Trophoblast cell (in vitro differentiated cells and primary cell): ENCODE data around the gene ODF4.
A peak's percentile ranks its signal among the peaks of the same experiment; 100 is the strongest.
"Not testable (repeated sequence)": the region's sequence is repeated elsewhere in the genome, so short reads cannot be mapped to it uniquely, and the experiment has no call there.

Experiments used
- DNase-seq, 2 donors: peaks; one replicate each; pipeline ENCODE4 v3.0.0-alpha.2; 2016
- H2AFZ ChIP-seq: 2 replicates; pipeline ENCODE4 v1.6.1; 2013; ENCODE audit warnings: low read length, moderate library complexity, mild to moderate bottlenecking; ENCODE audit not compliant: insufficient read depth, poor library complexity
- H2AK5ac ChIP-seq: 2 replicates; pipeline ENCODE4 v1.6.1; 2013; ENCODE audit warnings: mild to moderate bottlenecking, low read length
- H2BK120ac ChIP-seq: 2 replicates; pipeline ENCODE4 v1.6.1; 2013; ENCODE audit warnings: low read length, mild to moderate bottlenecking, moderate library complexity; ENCODE audit not compliant: insufficient read depth, poor library complexity
- H2BK12ac ChIP-seq: 2 replicates; pipeline ENCODE4 v1.6.1; 2013; ENCODE audit warnings: mild to moderate bottlenecking, low read length, moderate library complexity
- H2BK5ac ChIP-seq: 2 replicates; pipeline ENCODE4 v1.6.1; 2013; ENCODE audit warnings: low read length, low read depth, moderate library complexity, mild to moderate bottlenecking; ENCODE audit not compliant: poor library complexity
- H3K14ac ChIP-seq: 2 replicates; pipeline ENCODE4 v1.6.1; 2013; ENCODE audit warnings: mild to moderate bottlenecking, low read length
- H3K18ac ChIP-seq: 2 replicates; pipeline ENCODE4 v1.6.1; 2013; ENCODE audit warnings: mild to moderate bottlenecking, low read length
- H3K23ac ChIP-seq: 2 replicates; pipeline ENCODE4 v1.6.1; 2013; ENCODE audit warnings: low read length
- H3K27ac ChIP-seq: 2 replicates; pipeline ENCODE4 v1.5.1; 2013; ENCODE audit warnings: low read depth, mild to moderate bottlenecking, inconsistent platforms, low read length, moderate library complexity
- H3K27me3 ChIP-seq: 2 replicates; pipeline ENCODE4 v1.6.1; 2013; ENCODE audit warnings: inconsistent platforms, mild to moderate bottlenecking, low read length, moderate library complexity; ENCODE audit not compliant: insufficient read depth
- H3K36me3 ChIP-seq, 2 experiments: 1 replicate in 1 of 2; 2 replicates in 1 of 2; pipeline ENCODE4 v1.6.1; 2013; ENCODE audit warnings: low read length in 2 of 2, mild to moderate bottlenecking in 2 of 2, moderate library complexity in 1 of 2; ENCODE audit not compliant: insufficient read depth in 2 of 2, control insufficient read depth in 1 of 2
- H3K4ac ChIP-seq: 2 replicates; pipeline ENCODE4 v1.6.1; 2013; ENCODE audit warnings: low read depth, mild to moderate bottlenecking, low read length, moderate library complexity
- H3K4me1 ChIP-seq, 2 experiments: 1 replicate in 1 of 2; 2 replicates in 1 of 2; pipeline ENCODE4 v1.6.1; 2013; ENCODE audit warnings: low read length in 2 of 2, mild to moderate bottlenecking in 2 of 2, moderate library complexity in 1 of 2; ENCODE audit not compliant: insufficient read depth in 2 of 2, control insufficient read depth in 1 of 2
- H3K4me2 ChIP-seq: 2 replicates; pipeline ENCODE4 v1.6.1; 2013; ENCODE audit warnings: inconsistent platforms, mild to moderate bottlenecking, low read length, moderate library complexity
- H3K4me3 ChIP-seq: 2 replicates; pipeline ENCODE4 v1.5.1; 2013; ENCODE audit warnings: mild to moderate bottlenecking, low read depth, low read length, inconsistent platforms
- H3K79me1 ChIP-seq: one replicate; pipeline ENCODE4 v1.6.1; 2013; ENCODE audit warnings: low read length
- H3K79me2 ChIP-seq: 2 replicates; pipeline ENCODE4 v1.6.1; 2013; ENCODE audit warnings: low read length, mild to moderate bottlenecking; ENCODE audit not compliant: control insufficient read depth, insufficient read depth, poor library complexity
- H3K9ac ChIP-seq: 2 replicates; pipeline ENCODE4 v1.6.1; 2013; ENCODE audit warnings: mild to moderate bottlenecking, low read length
- H3K9me3 ChIP-seq: 2 replicates; pipeline ENCODE4 v1.6.1; 2013; ENCODE audit warnings: low read depth, mild to moderate bottlenecking, control low read depth, inconsistent platforms, low read length; ENCODE audit not compliant: insufficient read depth
- H4K12ac ChIP-seq: 2 replicates; pipeline ENCODE4 v1.6.1; 2013; ENCODE audit warnings: low read depth, mild to moderate bottlenecking, low read length, moderate library complexity
- H4K8ac ChIP-seq: 2 replicates; pipeline ENCODE4 v1.6.1; 2013; ENCODE audit warnings: low read depth, mild to moderate bottlenecking, low read length, moderate library complexity
- H4K91ac ChIP-seq: one replicate; pipeline ENCODE4 v1.6.1; 2013; ENCODE audit warnings: low read depth, mild to moderate bottlenecking, low read length, moderate library complexity
- WGBS: extraction: QIAGEN DNeasy Blood & Tissue Kit; methylation state at CpG from one replicate; pipeline ENCODE4 v1.1.7; 2013; ENCODE audit warnings: missing lambda C conversion rate; ENCODE audit not compliant: insufficient read length, insufficient coverage; ENCODE audit errors: extremely low coverage; 5-methylcytosine and 5-hydroxymethylcytosine counted together

ODF4 gene

DNA sequence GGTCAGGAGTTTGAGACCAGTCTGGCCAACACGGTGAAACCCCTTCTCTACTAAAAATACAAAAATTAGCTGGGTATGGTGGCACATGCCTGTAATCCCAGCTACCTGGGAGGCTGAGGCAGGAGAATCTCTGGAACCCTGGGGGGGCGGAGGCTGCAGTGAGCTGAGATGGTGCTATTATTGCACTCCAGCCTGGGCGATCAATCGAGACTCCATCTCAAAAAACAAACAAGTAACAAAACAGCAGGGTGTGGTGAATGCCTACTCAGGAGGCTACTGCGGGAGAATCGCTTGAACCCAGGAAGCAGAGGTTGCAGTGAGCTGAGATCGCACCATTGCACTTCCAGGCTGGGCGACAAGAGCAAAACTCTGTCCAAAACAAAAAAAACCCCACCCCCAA is 38.5 kb downstream of the ODF4 start:
- H2BK5ac ChIP-seq, H2BK12ac ChIP-seq: not testable (repeated sequence)
- WGBS, result no CpG with 5 or more reads among the region's 8 CpGs

DNA sequence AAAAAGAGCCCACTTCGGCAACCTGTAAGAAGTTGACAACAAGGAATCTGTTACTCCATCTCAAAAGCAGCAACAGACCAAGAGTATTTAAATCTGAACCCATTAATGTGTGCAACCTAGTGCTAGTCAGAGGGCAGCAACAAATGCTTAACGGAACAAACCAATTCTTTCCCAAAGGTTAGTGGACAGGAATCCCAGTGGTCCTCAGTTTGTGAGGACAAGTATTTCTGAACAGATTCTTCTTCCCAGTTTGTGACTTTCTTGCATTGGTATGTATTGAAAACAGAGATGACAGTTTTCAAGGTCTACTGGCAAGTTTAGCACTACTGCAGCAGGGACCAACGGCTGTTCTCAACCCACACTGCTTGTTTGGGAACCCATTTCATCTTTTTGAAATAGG is 40.4 kb downstream of the ODF4 start:
- Histone ChIP-seq H3K4me1 (peaks cover 10 to 13% of the 10 kb centered on the region in 2 experiments), H2AFZ (no peak overlapping the region), H3K36me3 (peaks cover 17 to 40% of the 10 kb centered on the region in 2 experiments), H3K18ac (no peak overlapping the region), H4K12ac (no peak overlapping the region), H3K79me1 (peaks cover 21% of the 10 kb centered on the region), H3K9ac (no peak overlapping the region), H3K14ac (no peak overlapping the region), H3K4me2 (no peak overlapping the region), H4K91ac (no peak overlapping the region), H3K27me3 (no peaks in the 10 kb centered on the region), H2BK120ac (no peak overlapping the region), H3K79me2 (peaks cover 15% of the 10 kb centered on the region), H4K8ac (no peak overlapping the region), H3K27ac (no peak overlapping the region), H2AK5ac (no peak overlapping the region), H3K4me3 (no peak overlapping the region), H2BK5ac (no peak overlapping the region), H2BK12ac (no peak overlapping the region), H3K9me3 (no peaks in the 10 kb centered on the region), H3K23ac (no peak overlapping the region), H3K4ac (no peak overlapping the region)
- WGBS, result no CpG with 5 or more reads among the region's 3 CpGs
- DNase-seq, result no peak

More for the DNA sequence above, 38.5 kb downstream of the ODF4 start:
- H4K91ac ChIP-seq, H3K79me2 ChIP-seq, H3K23ac ChIP-seq, H2AK5ac ChIP-seq, H3K27me3 ChIP-seq, H4K12ac ChIP-seq, H4K8ac ChIP-seq, H3K9me3 ChIP-seq, H3K79me1 ChIP-seq, H3K9ac ChIP-seq, H3K4me1 ChIP-seq, H3K4ac ChIP-seq, H2BK120ac ChIP-seq, H2AFZ ChIP-seq, H3K4me2 ChIP-seq, H3K14ac ChIP-seq, DNase-seq, H3K18ac ChIP-seq, H3K4me3 ChIP-seq, H3K27ac ChIP-seq: not testable (repeated sequence)
- peaks cover 19 to 40% of the 10 kb centered on the region in 2 experiments for H3K36me3 ChIP-seq

DNA sequence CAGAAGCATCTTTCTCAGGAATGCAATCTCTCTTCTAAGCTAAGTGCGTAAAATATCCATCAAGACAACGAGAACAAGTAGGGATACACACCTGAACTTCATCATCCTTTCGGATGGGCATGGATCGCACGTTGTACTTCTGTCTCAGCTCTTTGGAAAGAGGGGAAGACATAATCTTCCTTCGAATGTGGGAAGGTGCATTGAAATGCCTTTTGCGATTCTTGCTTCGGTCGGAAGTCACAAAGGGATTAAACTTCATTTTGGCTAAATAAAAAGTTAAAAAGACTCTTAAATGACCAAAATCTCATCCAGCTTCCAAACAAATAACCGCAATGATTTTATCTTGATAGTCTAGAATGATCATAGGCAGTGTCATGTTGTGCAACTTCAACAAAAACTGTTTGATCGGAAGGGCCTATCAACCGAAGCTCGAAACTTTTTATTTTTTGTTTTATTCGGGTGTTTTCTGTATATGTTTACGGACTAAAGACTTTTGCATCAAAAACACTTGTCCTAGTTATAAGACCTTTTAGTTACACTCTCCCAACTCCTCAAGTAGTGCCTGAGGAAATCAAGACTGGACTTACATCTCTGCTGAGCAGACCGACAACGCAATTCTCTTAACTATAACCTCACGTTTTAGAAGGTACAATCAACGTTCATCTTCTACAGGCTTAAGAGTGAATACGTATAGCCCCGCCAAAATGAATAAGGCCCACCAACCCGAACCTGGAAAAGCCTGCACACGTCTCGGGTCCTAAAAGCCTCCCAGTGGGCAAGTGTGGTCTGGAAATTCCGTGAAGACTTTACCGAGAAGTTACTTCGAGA is 42.6 kb downstream of the ODF4 start:
- H3K4me3 ChIP-seq, result peak overlapping the region; percentile 76
- H4K12ac ChIP-seq, result no peak overlapping the region
- peaks cover 15 to 17% of the 10 kb centered on the region in 2 experiments for H3K4me1 ChIP-seq
- no peak overlapping the region for H2BK5ac ChIP-seq
- no peak overlapping the region for H3K14ac ChIP-seq
- no peaks in the 10 kb centered on the region for H3K9me3 ChIP-seq
- peak overlapping the region; percentile 85 for H3K9ac ChIP-seq
- H3K79me2 ChIP-seq, result peaks cover 13% of the 10 kb centered on the region
- peak overlapping the region; percentile 70 for H4K8ac ChIP-seq
- H3K36me3 ChIP-seq, result peaks cover 17 to 37% of the 10 kb centered on the region in 2 experiments
- no CpG with 5 or more reads among the region's 27 CpGs for WGBS
- H2AK5ac ChIP-seq, result no peak overlapping the region
- no peak overlapping the region for H3K27ac ChIP-seq
- no peak overlapping the region for H3K23ac ChIP-seq
- H2AFZ ChIP-seq, result no peak overlapping the region
- DNase-seq, result peak in 1 of 2 donors; percentile 22
- peak overlapping the region; percentile 27 for H4K91ac ChIP-seq
- H2BK12ac ChIP-seq, result no peak overlapping the region
- H3K79me1 ChIP-seq, result peaks cover 22% of the 10 kb centered on the region
- H3K18ac ChIP-seq, result no peak overlapping the region
- no peaks in the 10 kb centered on the region for H3K27me3 ChIP-seq
- no peak overlapping the region for H2BK120ac ChIP-seq
- H3K4ac ChIP-seq, result peak overlapping the region; percentile 49
- peak overlapping the region; percentile 73 for H3K4me2 ChIP-seq

GRCh38 chr17:8382880-8383142 is 43.2 kb downstream of the ODF4 start:
- Histone ChIP-seq H3K79me1 (peaks cover 22% of the 10 kb centered on the region), H4K12ac (no peak overlapping the region), H2BK12ac (no peak overlapping the region), H3K4me1 (peaks cover 15 to 17% of the 10 kb centered on the region in 2 experiments), H2AFZ (no peak overlapping the region), H4K8ac (peak overlapping the region; percentile 70), H3K27ac (peak overlapping the region; percentile 60), H2AK5ac (no peak overlapping the region), H2BK120ac (no peak overlapping the region), H3K4me2 (peak overlapping the region; percentile 73), H3K14ac (no peak overlapping the region), H3K79me2 (peaks cover 13% of the 10 kb centered on the region), H3K4ac (peak overlapping the region; percentile 49), H4K91ac (peak overlapping the region; percentile 27), H3K36me3 (peaks cover 16 to 36% of the 10 kb centered on the region in 2 experiments), H3K9ac (peak overlapping the region; percentile 85), H3K18ac (no peak overlapping the region), H3K23ac (no peak overlapping the region), H3K9me3 (no peaks in the 10 kb centered on the region), H2BK5ac (peak overlapping the region; percentile 31), H3K4me3 (peak overlapping the region; percentile 76), H3K27me3 (no peaks in the 10 kb centered on the region)
- DNase-seq, result no peak
- no CpG with 5 or more reads among the region's 15 CpGs for WGBS
